SK-N-SH (cell line): ENCODE measurements around the gene TUBGCP3. TPM values are rescaled to one million over a fixed set of nuclear protein-coding genes. Genes with fewer than 3 reads are reported as not detected.
A peak's percentile ranks its signal among the peaks of the same experiment; 100 is the strongest.

Source experiments
- CHD2 ChIP-seq: fragments of 150-350 bp; IDR thresholded peaks from 2 replicates; pipeline ENCODE4 v1.6.1; 2018; ENCODE audit warnings: low read length; ENCODE audit not compliant: partially characterized antibody
- CTCF ChIP-seq: fragments of 200-600 bp; sonication (generic); IDR thresholded peaks from 2 replicates; pipeline ENCODE4 v1.6.1; 2017; ENCODE audit warnings: antibody characterized with exemption, mild to moderate bottlenecking, moderate library complexity
- ELF1 ChIP-seq: IDR thresholded peaks from 2 replicates; pipeline ENCODE4 v1.4.0; 2012
- EP300 ChIP-seq, 2 experiments: IDR thresholded peaks; 2 replicates each; pipeline versions ENCODE4 v1.4.0 to v1.6.1; 2012; ENCODE audit warnings: borderline replicate concordance in 1 of 2, low read depth in 1 of 2, low read length in 1 of 2
- FOSL2 ChIP-seq: IDR thresholded peaks from 2 replicates; pipeline ENCODE4 v1.4.0; 2012; ENCODE audit warnings: low read depth, mild to moderate bottlenecking, moderate library complexity, borderline replicate concordance
- FOXJ3 ChIP-seq: sonication (generic); formaldehyde crosslinking; IDR thresholded peaks from 2 replicates; pipeline ENCODE4 v1.5.1; 2020; ENCODE audit warnings: mild to moderate bottlenecking, missing genetic modification reagents
- FOXM1 ChIP-seq: IDR thresholded peaks from 2 replicates; pipeline ENCODE4 v1.4.0; 2012; ENCODE audit warnings: low read depth, mild to moderate bottlenecking
- GABPA ChIP-seq: IDR thresholded peaks from 2 replicates; pipeline ENCODE4 v1.4.0; 2012; ENCODE audit warnings: low read depth, mild to moderate bottlenecking
- GATA2 ChIP-seq: sonication (generic); formaldehyde crosslinking; IDR thresholded peaks from 2 replicates; pipeline ENCODE4 v1.5.0; 2020; ENCODE audit warnings: mild to moderate bottlenecking, missing genetic modification reagents
- JUND ChIP-seq: IDR thresholded peaks from 2 replicates; pipeline ENCODE4 v1.4.0; 2012
- MEF2A ChIP-seq: IDR thresholded peaks from 2 replicates; pipeline ENCODE4 v1.4.0; 2012; ENCODE audit warnings: low read depth, borderline replicate concordance
- MXI1 ChIP-seq: IDR thresholded peaks from 2 replicates; pipeline ENCODE4 v1.6.1; 2012; ENCODE audit warnings: mild to moderate bottlenecking, low read depth, low read length, improper control_type of control experiment
- NRF1 ChIP-seq: IDR thresholded peaks from 2 replicates; pipeline ENCODE4 v1.6.1; 2012; ENCODE audit warnings: low read depth, mild to moderate bottlenecking, low read length
- PBX3 ChIP-seq: IDR thresholded peaks from 2 replicates; pipeline ENCODE4; 2012
- RAD21 ChIP-seq: IDR thresholded peaks from 2 replicates; pipeline ENCODE4 v1.6.1; 2012; ENCODE audit warnings: mild to moderate bottlenecking, low read length
- RFX5 ChIP-seq: IDR thresholded peaks from 2 replicates; pipeline ENCODE4 v1.6.1; 2012; ENCODE audit warnings: mild to moderate bottlenecking, improper control_type of control experiment, low read length
- SMC3 ChIP-seq: IDR thresholded peaks from 2 replicates; pipeline ENCODE4 v1.6.1; 2012; ENCODE audit warnings: low read depth, low read length, improper control_type of control experiment
- TEAD4 ChIP-seq: IDR thresholded peaks from 2 replicates; pipeline ENCODE4 v1.4.0; 2012; ENCODE audit warnings: mild to moderate bottlenecking, borderline replicate concordance; ENCODE audit not compliant: insufficient read depth
- YY1 ChIP-seq: IDR thresholded peaks from 2 replicates; pipeline ENCODE4 v1.4.0; 2012; ENCODE audit warnings: low read depth, mild to moderate bottlenecking
- polyA plus RNA-seq, 3 experiments: library from polyadenylated mRNA; depleted of rRNA; stranded (reverse); fragments of >200 nt; gene quantifications; 2 replicates each; pipeline ENCODE4 v1.2.3, GENCODE V29; 2012
- TF ChIP-seq, protein P1 (sequence below): IDR thresholded peaks from 2 replicates; pipeline ENCODE4 v1.4.0; 2012; ENCODE audit warnings: low read depth
- TF ChIP-seq, protein P2 (sequence below): IDR thresholded peaks from 2 replicates; pipeline ENCODE4 v1.4.0; 2012; ENCODE audit warnings: low read depth, borderline replicate concordance

TUBGCP3 gene
- polyA plus RNA-seq, 1 of the 3 experiments (the other 2 are of a cell fraction): 16.8 TPM

DNA sequence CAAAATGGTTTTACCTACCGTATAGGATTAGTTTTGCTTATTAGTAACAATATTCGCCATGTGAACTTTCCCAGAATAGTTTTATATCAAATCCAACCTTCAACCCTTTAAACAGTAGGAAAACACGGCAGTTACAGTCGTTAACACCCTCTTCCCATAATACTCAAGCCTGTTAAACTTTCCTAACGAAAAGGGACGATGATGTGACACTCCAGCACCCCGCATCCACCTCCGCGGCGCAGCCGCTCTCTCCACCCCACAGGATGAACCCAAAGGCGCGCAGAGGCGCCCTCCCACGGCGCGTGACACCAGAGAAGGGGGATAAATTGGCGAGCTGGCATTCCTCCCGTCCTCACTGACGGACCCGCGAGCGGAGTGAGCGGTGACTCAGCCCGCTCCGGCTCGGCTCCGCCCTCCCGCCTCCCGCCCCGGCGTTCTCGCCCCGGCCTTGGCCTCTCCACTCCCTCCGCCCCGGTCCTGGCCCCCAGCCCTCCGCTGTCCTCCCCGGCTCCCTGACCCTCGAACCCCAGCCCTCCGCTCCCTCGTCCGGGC is 665 bp downstream of the TUBGCP3 start (continued):
- no peak for TF ChIP-seq FOXJ3
- TF ChIP-seq JUND: no peak; the same call in 1 of the 2 replicates
- TF ChIP-seq, protein P1, sequence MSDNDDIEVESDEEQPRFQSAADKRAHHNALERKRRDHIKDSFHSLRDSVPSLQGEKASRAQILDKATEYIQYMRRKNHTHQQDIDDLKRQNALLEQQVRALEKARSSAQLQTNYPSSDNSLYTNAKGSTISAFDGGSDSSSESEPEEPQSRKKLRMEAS: no peak
- TF ChIP-seq CHD2: no peak
- no peak for TF ChIP-seq FOXM1
- TF ChIP-seq PBX3: peak; percentile 21; the same call in 1 of the 2 replicates
- TF ChIP-seq RFX5: no peak
- no peak for TF ChIP-seq ELF1
- TF ChIP-seq, protein P2, sequence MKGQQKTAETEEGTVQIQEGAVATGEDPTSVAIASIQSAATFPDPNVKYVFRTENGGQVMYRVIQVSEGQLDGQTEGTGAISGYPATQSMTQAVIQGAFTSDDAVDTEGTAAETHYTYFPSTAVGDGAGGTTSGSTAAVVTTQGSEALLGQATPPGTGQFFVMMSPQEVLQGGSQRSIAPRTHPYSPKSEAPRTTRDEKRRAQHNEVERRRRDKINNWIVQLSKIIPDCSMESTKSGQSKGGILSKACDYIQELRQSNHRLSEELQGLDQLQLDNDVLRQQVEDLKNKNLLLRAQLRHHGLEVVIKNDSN: no peak
- no peak for TF ChIP-seq GABPA
- TF ChIP-seq YY1: no peak
- peak; percentile 24; the same call in 1 of the 2 replicates for TF ChIP-seq CTCF
- peak; percentile 51 for TF ChIP-seq RAD21
- TF ChIP-seq NRF1: 0 out of 2 replicates have a peak, but pooled peaks have one; percentile 7
- no peak for TF ChIP-seq EP300 (IDR thresholded peaks at IDR 0.05; ENCODE audit: borderline replicate concordance in 1 of 2, low read depth in 1 of 2, low read length in 1 of 2)
- peak; percentile 38 for TF ChIP-seq SMC3
- TF ChIP-seq MEF2A: no peak
- peak; percentile 58 for TF ChIP-seq MXI1
- TF ChIP-seq GATA2: no peak
- TF ChIP-seq TEAD4: 0 out of 2 replicates have a peak, but pooled peaks have one; percentile 11
- peak; percentile 67; the same call in 1 of the 2 replicates for TF ChIP-seq FOSL2
